GM18951 (cell line): ENCODE data around the gene IFNL1.

Experiments used
- POLR2A ChIP-seq: IDR thresholded peaks from 4 replicates; pipeline ENCODE4 v1.6.1; 2011; ENCODE audit warnings: mild to moderate bottlenecking; ENCODE audit not compliant: insufficient read length, insufficient read depth; ENCODE audit errors: extremely low read depth
- in situ Hi-C: fragments of 300-500 bp; cut with MboI; formaldehyde crosslinking; loops from one replicate; pipeline ENCODE4 v1.12.0; 2022; ENCODE audit warnings: low sequenced_read_pairs, mixed read lengths, inconsistent platforms; ENCODE audit not compliant: unreplicated experiment

The IFNL1 gene

GRCh38 chr19:39293394-39293793 lies 2.8 kb upstream of the IFNL1 start:
- in situ Hi-C loops: no loop called here
- TF ChIP-seq POLR2A: no peak

GRCh38 chr19:39296906-39297305 lies 699 bp downstream of the IFNL1 start:
- TF ChIP-seq POLR2A: no peak
- in situ Hi-C loops: no loop called here

DNA sequence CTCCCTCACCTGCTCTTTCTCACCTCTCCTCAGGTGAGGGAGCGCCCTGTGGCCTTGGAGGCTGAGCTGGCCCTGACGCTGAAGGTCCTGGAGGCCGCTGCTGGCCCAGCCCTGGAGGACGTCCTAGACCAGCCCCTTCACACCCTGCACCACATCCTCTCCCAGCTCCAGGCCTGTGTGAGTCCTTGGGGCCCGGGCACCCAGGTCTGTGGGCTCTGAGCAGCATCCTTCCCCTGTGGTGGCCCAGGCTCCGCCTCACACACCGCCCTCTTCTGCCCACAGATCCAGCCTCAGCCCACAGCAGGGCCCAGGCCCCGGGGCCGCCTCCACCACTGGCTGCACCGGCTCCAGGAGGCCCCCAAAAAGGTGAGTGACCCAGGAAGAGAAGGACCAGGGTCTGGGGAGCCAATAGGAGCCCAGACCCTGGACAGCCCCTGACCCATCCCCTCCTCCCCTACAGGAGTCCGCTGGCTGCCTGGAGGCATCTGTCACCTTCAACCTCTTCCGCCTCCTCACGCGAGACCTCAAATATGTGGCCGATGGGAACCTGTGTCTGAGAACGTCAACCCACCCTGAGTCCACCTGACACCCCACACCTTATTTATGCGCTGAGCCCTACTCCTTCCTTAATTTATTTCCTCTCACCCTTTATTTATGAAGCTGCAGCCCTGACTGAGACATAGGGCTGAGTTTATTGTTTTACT lies 1.9 kb downstream of the IFNL1 start:
- TF ChIP-seq POLR2A: no peak
- in situ Hi-C loops: no loop called here

- in situ Hi-C loops: no loop called here
Observed at GRCh38 chr19:39299404-39299803, 3.2 kb downstream of the IFNL1 start.

GRCh38 chr19:39299832-39300231 lies 3.6 kb downstream of the IFNL1 start:
- TF ChIP-seq POLR2A: no peak
- in situ Hi-C loops: no loop called here

More at GRCh38 chr19:39299404-39299803, 3.2 kb downstream of the IFNL1 start:
- TF ChIP-seq POLR2A: no peak

DNA sequence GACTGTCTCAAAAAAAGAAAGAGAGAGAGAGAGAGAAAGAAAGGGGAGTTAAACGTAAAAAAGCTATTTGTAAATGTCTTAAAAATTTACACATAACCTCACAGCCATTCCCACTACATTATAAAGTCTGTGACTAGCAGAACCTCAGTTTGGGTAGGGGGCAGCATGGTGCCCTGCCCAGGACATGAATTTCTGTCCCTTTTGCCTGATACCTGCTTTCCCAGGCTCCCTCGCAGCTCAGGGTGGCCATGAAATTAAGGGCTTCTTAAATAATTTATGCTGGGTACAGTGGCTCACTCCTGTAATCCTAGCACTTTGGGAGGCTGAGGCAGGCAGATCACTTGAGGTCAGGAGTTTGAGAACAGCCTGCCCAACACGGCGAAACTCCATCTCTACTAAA lies 4.8 kb downstream of the IFNL1 start:
- in situ Hi-C loops: no loop called here
- TF ChIP-seq POLR2A: no peak

- no peak for TF ChIP-seq POLR2A
- in situ Hi-C loops: no loop called here
Observed at GRCh38 chr19:39301562-39301961, 5.4 kb downstream of the IFNL1 start.

GRCh38 chr19:39303373-39304184 lies 7.4 kb downstream of the IFNL1 start:
- TF ChIP-seq POLR2A: no peak
- in situ Hi-C loops: no loop called here

GRCh38 chr19:39304185-39304513 lies 7.9 kb downstream of the IFNL1 start:
- no peak for TF ChIP-seq POLR2A

DNA sequence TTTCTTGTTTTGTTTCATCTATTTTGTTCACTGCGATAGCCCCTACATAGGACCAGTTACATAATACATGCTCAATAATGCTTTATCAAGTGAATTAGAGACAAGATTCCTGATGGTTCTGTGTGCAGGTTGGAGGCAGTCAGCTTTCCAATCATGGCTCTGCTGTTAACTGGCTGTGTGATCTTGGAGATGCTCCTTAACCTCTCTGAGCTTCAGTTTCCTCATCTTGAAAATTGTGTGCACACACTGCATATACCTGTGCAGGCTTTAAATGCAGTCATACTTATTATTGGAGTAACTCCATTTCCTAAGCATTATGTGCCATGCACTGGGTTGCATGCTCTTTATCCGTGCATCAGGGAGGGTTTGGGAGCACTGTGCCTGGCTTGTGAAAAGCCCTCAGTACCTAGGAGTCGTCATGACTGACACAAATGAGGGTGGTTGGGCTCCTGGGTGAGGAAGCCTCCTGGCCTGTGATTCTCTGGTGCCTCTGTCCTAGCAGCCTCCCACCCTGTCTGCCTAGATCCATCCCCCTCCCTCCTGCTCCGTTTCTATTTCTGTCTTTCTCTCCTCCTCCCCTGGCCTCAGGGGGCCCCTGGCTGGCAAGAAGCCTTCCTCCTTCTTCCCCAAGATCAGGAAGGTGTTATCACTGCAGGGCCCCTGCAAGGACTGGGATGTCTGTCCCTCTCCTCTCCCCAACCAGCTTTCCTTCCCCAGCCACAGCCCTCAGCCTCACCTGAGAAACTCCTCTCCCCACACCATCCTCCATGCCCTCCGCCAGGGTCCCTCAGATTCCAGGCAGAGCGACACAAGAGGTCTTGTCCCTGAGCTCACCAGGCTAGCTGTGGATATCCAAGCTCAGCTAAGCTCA lies 8.7 kb downstream of the IFNL1 start:
- in situ Hi-C loops: no loop called here
- TF ChIP-seq POLR2A: no peak

More at GRCh38 chr19:39304185-39304513, 7.9 kb downstream of the IFNL1 start:
- in situ Hi-C loops: no loop called here

- in situ Hi-C loops: no loop called here
- no peak for TF ChIP-seq POLR2A
Observed at GRCh38 chr19:39306075-39306474, 9.9 kb downstream of the IFNL1 start.

- TF ChIP-seq POLR2A: no peak
- in situ Hi-C loops: no loop called here
Observed at GRCh38 chr19:39307046-39307821, 11.0 kb downstream of the IFNL1 start.
